H7 (cell line): ENCODE results near the gene ASCL5. TPM values are rescaled to one million over a fixed set of nuclear protein-coding genes. Genes with fewer than 3 reads are reported as not detected.
A peak's percentile ranks its signal among the peaks of the same experiment; 100 is the strongest.

Experiments used
- DNase-seq: peaks from one replicate; pipeline ENCODE4 v3.0.0; 2012
- H3K27me3 ChIP-seq: 2 replicates; pipeline ENCODE4 v1.6.0; 2011; ENCODE audit warnings: mild to moderate bottlenecking, low read length; ENCODE audit not compliant: control insufficient read depth, insufficient read depth
- H3K36me3 ChIP-seq: replicated peaks from 2 replicates; pipeline ENCODE4 v1.5.1; 2011; ENCODE audit warnings: low read length; ENCODE audit not compliant: control insufficient read depth, insufficient read depth
- H3K4me3 ChIP-seq: 2 replicates; pipeline ENCODE4 v1.5.1; 2011; ENCODE audit warnings: low read depth, mild to moderate bottlenecking, control low read depth, low read length, moderate library complexity; ENCODE audit not compliant: insufficient read depth
- total RNA-seq: library from RNA; depleted of rRNA; stranded (reverse); fragments of >200 nt; shearing (Covaris generic); gene quantifications from 2 replicates; pipeline ENCODE4 v1.2.3, GENCODE V29; 2014

ASCL5 gene
- total RNA-seq, 1 experiment from 2014 or later = not detected

DNA sequence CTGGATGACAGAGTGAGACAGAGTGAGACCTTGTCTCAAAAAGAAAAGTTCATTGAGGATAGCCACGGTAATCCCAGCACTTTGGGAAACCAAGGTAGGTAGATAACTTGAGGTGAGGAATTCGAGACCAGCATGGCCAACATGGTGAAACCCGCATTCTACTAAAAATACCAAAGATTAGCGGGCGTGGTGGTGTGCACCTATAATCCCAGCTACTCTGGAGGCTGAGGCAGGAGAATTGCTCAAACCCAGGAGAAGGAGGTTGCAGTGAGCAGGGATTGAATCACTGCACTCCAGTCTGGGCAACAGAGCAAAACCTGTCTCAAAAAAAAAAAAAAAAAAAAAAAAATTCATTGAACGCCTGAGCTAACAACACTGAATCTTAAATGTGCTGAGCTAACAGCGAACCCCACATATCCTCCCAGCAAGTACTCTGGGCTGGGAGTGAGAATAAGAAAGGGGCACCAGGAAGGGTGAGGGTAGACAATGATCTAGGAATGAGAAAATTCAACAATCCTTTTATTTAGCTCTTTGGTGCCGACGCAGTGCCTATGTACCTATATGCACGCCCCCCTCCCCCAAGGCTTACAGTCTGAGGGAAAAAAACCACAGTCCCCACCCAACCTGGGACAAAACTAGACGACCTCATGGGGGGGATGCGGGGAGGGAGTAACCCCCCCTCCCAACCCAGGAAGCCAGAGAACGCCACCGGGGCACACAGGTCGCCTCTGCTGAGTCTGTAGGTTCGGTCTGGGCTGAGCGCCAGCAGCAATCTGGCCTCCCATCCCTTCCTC is 13.3 kb downstream of the ASCL5 start:
- Histone ChIP-seq H3K36me3 (no peaks in the 10 kb centered on the region), H3K27me3 (peaks cover 32% of the 10 kb centered on the region), H3K4me3 (peak overlapping the region; percentile 84; the same call in 1 of the 2 replicates)
- no peak for DNase-seq

- Histone ChIP-seq H3K36me3 (no peaks in the 10 kb centered on the region), H3K4me3 (no peak overlapping the region), H3K27me3 (peaks cover 32% of the 10 kb centered on the region)
- DNase-seq = no peak
Measured at GRCh38 chr1:201112926-201113325, 14.1 kb downstream of the ASCL5 start.

GRCh38 chr1:201112173-201112731 is 14.7 kb downstream of the ASCL5 start, which contains the start of gene CACNA1S:
TSS of gene CACNA1S (minus strand) at chr1:201112426. CDS start at chr1:201112339, 87 bp downstream.
- Histone ChIP-seq H3K27me3 (peaks cover 33% of the 10 kb centered on the region), H3K36me3 (no peaks in the 10 kb centered on the region), H3K4me3 (no peak within 1 kb of the TSS)
- DNase-seq = no peak

- H3K27me3 ChIP-seq = peaks cover 30% of the 10 kb centered on the region
- no peak overlapping the region for H3K4me3 ChIP-seq
- DNase-seq = no peak
- H3K36me3 ChIP-seq = no peaks in the 10 kb centered on the region
Measured at GRCh38 chr1:201111672-201112071, 15.3 kb downstream of the ASCL5 start.

- Histone ChIP-seq H3K4me3 (no peak overlapping the region), H3K27me3 (peaks cover 25% of the 10 kb centered on the region), H3K36me3 (no peaks in the 10 kb centered on the region)
- no peak for DNase-seq
Measured at GRCh38 chr1:201111156-201111555, 15.8 kb downstream of the ASCL5 start.

DNA sequence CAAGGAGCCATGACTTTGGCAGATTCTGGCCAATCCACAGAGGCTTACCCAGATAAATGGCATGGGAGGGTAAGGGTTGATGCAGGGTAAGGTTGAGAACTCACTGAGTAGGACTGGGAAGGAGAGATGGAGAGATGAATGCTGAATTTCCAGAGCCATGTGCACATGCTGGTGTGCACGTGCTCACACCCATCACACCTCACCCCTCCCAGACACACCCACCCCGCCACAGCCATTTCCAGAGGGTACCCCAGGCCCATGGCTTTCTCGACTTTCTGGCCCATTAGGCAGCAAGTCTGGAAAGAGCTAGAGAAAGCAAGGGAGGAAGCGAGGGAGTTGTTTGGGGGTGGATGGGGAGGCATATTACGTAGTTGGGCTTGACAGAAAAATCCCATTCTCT is 16.4 kb downstream of the ASCL5 start:
- Histone ChIP-seq H3K4me3 (no peak overlapping the region), H3K36me3 (no peaks in the 10 kb centered on the region)
- no peak for DNase-seq

GRCh38 chr1:201110138-201110537 is 16.8 kb downstream of the ASCL5 start:
- DNase-seq = no peak
- Histone ChIP-seq H3K4me3 (no peak overlapping the region), H3K36me3 (no peaks in the 10 kb centered on the region), H3K27me3 (peaks cover 18% of the 10 kb centered on the region)

More for the DNA sequence above, 16.4 kb downstream of the ASCL5 start:
- peaks cover 21% of the 10 kb centered on the region for H3K27me3 ChIP-seq

- H3K36me3 ChIP-seq = no peaks in the 10 kb centered on the region
Measured at GRCh38 chr1:201109651-201110050, 17.3 kb downstream of the ASCL5 start.

GRCh38 chr1:201108614-201109013 is 18.4 kb downstream of the ASCL5 start:
- Histone ChIP-seq H3K4me3 (no peak overlapping the region), H3K27me3 (peaks cover 8% of the 10 kb centered on the region; the same call in 1 of the 2 replicates), H3K36me3 (no peaks in the 10 kb centered on the region)
- DNase-seq = peak; percentile 75

More at GRCh38 chr1:201109651-201110050, 17.3 kb downstream of the ASCL5 start:
- H3K4me3 ChIP-seq = no peak overlapping the region
- H3K27me3 ChIP-seq = peaks cover 13% of the 10 kb centered on the region
- no peak for DNase-seq

DNA sequence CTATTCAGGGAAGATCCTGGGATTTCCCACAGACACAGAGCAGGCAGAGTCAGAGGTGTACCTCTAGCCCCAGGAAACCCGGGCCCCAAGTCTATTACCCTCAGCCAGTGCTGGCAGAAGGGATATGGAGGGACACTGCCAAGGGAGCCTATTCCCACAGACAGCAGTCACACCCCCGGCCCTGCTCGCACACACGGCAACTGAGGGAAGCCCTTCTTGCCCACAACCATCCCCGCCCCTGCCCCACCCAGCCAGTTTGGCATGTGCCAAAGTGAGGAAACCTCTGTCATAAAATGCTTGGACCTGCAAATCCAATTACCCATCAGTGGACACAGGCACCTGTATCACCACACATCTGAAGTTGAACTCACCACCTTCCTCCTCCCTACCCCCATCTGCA is 21.3 kb downstream of the ASCL5 start:
- no peak for DNase-seq
- Histone ChIP-seq H3K4me3 (no peak overlapping the region), H3K36me3 (no peaks in the 10 kb centered on the region)

GRCh38 chr1:201104141-201104540 is 22.8 kb downstream of the ASCL5 start:
- Histone ChIP-seq H3K36me3 (no peaks in the 10 kb centered on the region), H3K27me3 (peaks cover 5% of the 10 kb centered on the region; the same call in 1 of the 2 replicates), H3K4me3 (no peak overlapping the region)
- DNase-seq = no peak

More for the DNA sequence above, 21.3 kb downstream of the ASCL5 start:
- H3K27me3 ChIP-seq = peaks cover 5% of the 10 kb centered on the region; the same call in 1 of the 2 replicates

- Histone ChIP-seq H3K36me3 (no peaks in the 10 kb centered on the region), H3K27me3 (peaks cover 5% of the 10 kb centered on the region; the same call in 1 of the 2 replicates)
- DNase-seq = no peak
Measured at GRCh38 chr1:201103666-201104065, 23.3 kb downstream of the ASCL5 start.

DNA sequence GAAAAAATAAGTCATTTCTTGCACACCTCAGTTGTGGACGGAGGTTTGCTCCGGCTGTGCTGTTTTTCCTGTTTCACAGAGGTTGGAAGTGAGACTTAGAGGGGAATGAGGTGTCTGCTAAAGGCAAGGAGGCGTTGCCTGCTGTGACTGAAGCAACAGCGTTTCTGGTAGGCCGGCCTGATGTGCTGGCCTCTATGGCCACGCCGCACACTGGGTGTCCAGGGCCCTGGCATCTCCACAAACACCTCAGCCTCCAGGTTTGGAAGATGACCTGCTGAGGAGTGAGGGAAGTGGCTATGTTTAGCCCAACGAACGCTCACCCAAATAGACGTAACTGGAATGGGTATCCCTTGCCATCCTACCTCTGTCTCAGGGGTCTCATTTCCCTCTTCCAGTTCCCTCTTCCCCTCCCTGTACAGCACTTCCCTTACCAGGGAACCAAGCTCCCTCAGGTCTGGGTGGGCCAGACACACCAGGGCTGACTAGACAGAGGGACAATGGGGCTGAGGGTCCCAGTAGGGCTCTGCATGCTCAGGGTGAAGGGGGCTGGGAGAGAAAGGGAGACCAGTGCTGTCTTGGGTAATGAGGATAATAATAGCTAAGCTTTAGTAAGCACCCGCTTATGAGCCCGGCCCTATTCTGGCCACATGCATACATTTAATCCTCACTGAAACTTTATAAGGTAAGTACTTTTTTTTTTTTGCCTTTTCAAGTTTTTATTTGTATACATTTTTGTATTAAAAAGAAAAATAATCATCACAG is 26.6 kb downstream of the ASCL5 start:
- Histone ChIP-seq H3K27me3 (no peaks in the 10 kb centered on the region; the same call in 1 of the 2 replicates), H3K36me3 (no peaks in the 10 kb centered on the region), H3K4me3 (no peak overlapping the region)
- DNase-seq = no peak

More at GRCh38 chr1:201103666-201104065, 23.3 kb downstream of the ASCL5 start:
- H3K4me3 ChIP-seq = no peak overlapping the region

GRCh38 chr1:201098992-201099677 is 27.8 kb downstream of the ASCL5 start:
- no peaks in the 10 kb centered on the region for H3K36me3 ChIP-seq
- no peaks in the 10 kb centered on the region; the same call in 1 of the 2 replicates for H3K27me3 ChIP-seq
- no peak overlapping the region for H3K4me3 ChIP-seq
- no peak for DNase-seq
